Activated T-helper 1 cell treated with anti-CD3 and anti-CD28 coated beads, Interleukin-12 subunit alpha, Interleukin-12 subunit beta, Interleukin-2, Interleukin-4 antibody, amounts not matched to agents 30 ng/mL and 10 ng/mL and 1 ng/mL, durations not matched to agents 14 hours and 24 hours and 36 hours (primary cell): ENCODE measurements around the gene SLC4A4. TPM values are rescaled to one million over a fixed set of nuclear protein-coding genes. Genes with fewer than 3 reads are reported as not detected.

ENCODE experiments used
- DNase-seq: peaks from one replicate; pipeline ENCODE4 v3.0.0; 2021; ENCODE audit warnings: low spot score
- H3K27ac Mint-ChIP-seq: one replicate; pipeline ENCODE4 v1.8.0; 2021; ENCODE audit warnings: mild to moderate bottlenecking, mixed read lengths
- H3K27me3 Mint-ChIP-seq: one replicate; pipeline ENCODE4 v1.8.0; 2022; ENCODE audit warnings: mild to moderate bottlenecking, moderate library complexity, mixed read lengths; ENCODE audit not compliant: insufficient read depth
- H3K36me3 Mint-ChIP-seq: one replicate; pipeline ENCODE4 v1.8.0; 2021; ENCODE audit warnings: low read depth, mixed read lengths
- H3K4me1 Mint-ChIP-seq: one replicate; pipeline ENCODE4 v1.8.0; 2021; ENCODE audit warnings: low read depth, mixed read lengths
- H3K4me3 Mint-ChIP-seq: one replicate; pipeline ENCODE4 v1.8.0; 2021; ENCODE audit warnings: mild to moderate bottlenecking, moderate library complexity, mixed read lengths
- H3K9me3 Mint-ChIP-seq: one replicate; pipeline ENCODE4 v1.8.0; 2021; ENCODE audit warnings: mixed read lengths
- intact Hi-C: fragments of 100-400 bp; cut with micrococcal nuclease; formaldehyde crosslinking; loops from one replicate; pipeline ENCODE4 v1.15.1; 2024
- total RNA-seq: library from RNA; stranded (reverse); gene quantifications from 2 replicates; pipeline ENCODE4 v1.2.3, GENCODE V29; 2022

SLC4A4 gene
- total RNA-seq, 1 donor from 2014 or later: 0.08 TPM

- Mint-ChIP-seq H3K9me3 (no peaks in the 10 kb centered on the region), H3K27me3 (peaks cover 2% of the 10 kb centered on the region), H3K36me3 (no peaks in the 10 kb centered on the region), H3K4me1 (no peaks in the 10 kb centered on the region), H3K27ac (no peak overlapping the region), H3K4me3 (no peak overlapping the region)
- no peak for DNase-seq
- intact Hi-C loops: no loop called here
Measured at GRCh38 chr4:71501992-71502391, 163.2 kb downstream of the SLC4A4 start.

- Mint-ChIP-seq H3K36me3 (no peaks in the 10 kb centered on the region), H3K27me3 (no peaks in the 10 kb centered on the region), H3K9me3 (peaks cover 6% of the 10 kb centered on the region), H3K4me1 (no peaks in the 10 kb centered on the region), H3K27ac (no peak overlapping the region), H3K4me3 (no peak overlapping the region)
- DNase-seq: no peak
- intact Hi-C loops: no loop called here
Measured at GRCh38 chr4:71518283-71518989, 179.6 kb downstream of the SLC4A4 start.

- Mint-ChIP-seq H3K27ac (no peak overlapping the region), H3K9me3 (peaks cover 3% of the 10 kb centered on the region), H3K27me3 (no peaks in the 10 kb centered on the region), H3K4me1 (no peaks in the 10 kb centered on the region), H3K36me3 (no peaks in the 10 kb centered on the region), H3K4me3 (no peak overlapping the region)
- no peak for DNase-seq
- intact Hi-C loops: no loop called here
Measured at GRCh38 chr4:71520308-71520707, 181.5 kb downstream of the SLC4A4 start.

- no peak overlapping the region for H3K27ac Mint-ChIP-seq
- H3K4me3 Mint-ChIP-seq: no peak overlapping the region
- H3K9me3 Mint-ChIP-seq: peaks cover 3% of the 10 kb centered on the region
- no peaks in the 10 kb centered on the region for H3K4me1 Mint-ChIP-seq
- intact Hi-C loops: no loop called here
- no peaks in the 10 kb centered on the region for H3K27me3 Mint-ChIP-seq
- no peak for DNase-seq
- no peaks in the 10 kb centered on the region for H3K36me3 Mint-ChIP-seq
Measured at GRCh38 chr4:71520850-71521249, 182.0 kb downstream of the SLC4A4 start.

- no peak overlapping the region for H3K27ac Mint-ChIP-seq
- H3K36me3 Mint-ChIP-seq: no peaks in the 10 kb centered on the region
- no peaks in the 10 kb centered on the region for H3K27me3 Mint-ChIP-seq
- DNase-seq: no peak
- H3K4me3 Mint-ChIP-seq: no peak overlapping the region
- H3K9me3 Mint-ChIP-seq: no peaks in the 10 kb centered on the region
- intact Hi-C loops: no loop called here
- no peaks in the 10 kb centered on the region for H3K4me1 Mint-ChIP-seq
Measured at GRCh38 chr4:71524756-71525155, 185.9 kb downstream of the SLC4A4 start.

- H3K27ac Mint-ChIP-seq: no peak overlapping the region
- intact Hi-C loops: no loop called here
- no peaks in the 10 kb centered on the region for H3K4me1 Mint-ChIP-seq
- no peaks in the 10 kb centered on the region for H3K27me3 Mint-ChIP-seq
- H3K4me3 Mint-ChIP-seq: no peak overlapping the region
- H3K36me3 Mint-ChIP-seq: no peaks in the 10 kb centered on the region
- no peaks in the 10 kb centered on the region for H3K9me3 Mint-ChIP-seq
- DNase-seq: no peak
Measured at GRCh38 chr4:71526637-71527406, 188.0 kb downstream of the SLC4A4 start.

- Mint-ChIP-seq H3K4me3 (no peak overlapping the region), H3K36me3 (no peaks in the 10 kb centered on the region), H3K27ac (no peak overlapping the region), H3K27me3 (no peaks in the 10 kb centered on the region), H3K9me3 (no peaks in the 10 kb centered on the region), H3K4me1 (no peaks in the 10 kb centered on the region)
- no peak for DNase-seq
- intact Hi-C loops: no loop called here
Measured at GRCh38 chr4:71532407-71532806, 193.6 kb downstream of the SLC4A4 start.

- H3K4me3 Mint-ChIP-seq: no peak overlapping the region
- H3K9me3 Mint-ChIP-seq: no peaks in the 10 kb centered on the region
- DNase-seq: no peak
- no peaks in the 10 kb centered on the region for H3K4me1 Mint-ChIP-seq
- no peak overlapping the region for H3K27ac Mint-ChIP-seq
- H3K27me3 Mint-ChIP-seq: no peaks in the 10 kb centered on the region
- H3K36me3 Mint-ChIP-seq: no peaks in the 10 kb centered on the region
- intact Hi-C loops: no loop called here
Measured at GRCh38 chr4:71533121-71533520, 194.3 kb downstream of the SLC4A4 start.

GRCh38 chr4:71537551-71538065 is 198.8 kb downstream of the SLC4A4 start:
- H3K27me3 Mint-ChIP-seq: no peaks in the 10 kb centered on the region
- no peak overlapping the region for H3K27ac Mint-ChIP-seq
- H3K9me3 Mint-ChIP-seq: no peaks in the 10 kb centered on the region
- no peaks in the 10 kb centered on the region for H3K36me3 Mint-ChIP-seq
- no peak for DNase-seq
- H3K4me1 Mint-ChIP-seq: no peaks in the 10 kb centered on the region
- H3K4me3 Mint-ChIP-seq: no peak overlapping the region
- intact Hi-C loops: no loop called here

- no peaks in the 10 kb centered on the region for H3K27me3 Mint-ChIP-seq
Measured at GRCh38 chr4:71538528-71538927, 199.7 kb downstream of the SLC4A4 start.

GRCh38 chr4:71540749-71541269 is 202.0 kb downstream of the SLC4A4 start:
- Mint-ChIP-seq H3K4me3 (no peak overlapping the region), H3K9me3 (no peaks in the 10 kb centered on the region), H3K27ac (no peak overlapping the region), H3K27me3 (no peaks in the 10 kb centered on the region), H3K4me1 (no peaks in the 10 kb centered on the region), H3K36me3 (no peaks in the 10 kb centered on the region)
- intact Hi-C loops: no loop called here
- DNase-seq: no peak

More at GRCh38 chr4:71538528-71538927, 199.7 kb downstream of the SLC4A4 start:
- intact Hi-C loops: no loop called here
- H3K4me3 Mint-ChIP-seq: no peak overlapping the region
- H3K4me1 Mint-ChIP-seq: no peaks in the 10 kb centered on the region
- no peaks in the 10 kb centered on the region for H3K36me3 Mint-ChIP-seq
- H3K9me3 Mint-ChIP-seq: no peaks in the 10 kb centered on the region
- no peak overlapping the region for H3K27ac Mint-ChIP-seq
- no peak for DNase-seq

GRCh38 chr4:71541541-71541940 is 202.7 kb downstream of the SLC4A4 start:
- H3K36me3 Mint-ChIP-seq: no peaks in the 10 kb centered on the region
- no peaks in the 10 kb centered on the region for H3K4me1 Mint-ChIP-seq
- no peak overlapping the region for H3K27ac Mint-ChIP-seq
- DNase-seq: no peak
- H3K27me3 Mint-ChIP-seq: no peaks in the 10 kb centered on the region
- no peaks in the 10 kb centered on the region for H3K9me3 Mint-ChIP-seq
- H3K4me3 Mint-ChIP-seq: no peak overlapping the region
- intact Hi-C loops: no loop called here

GRCh38 chr4:71545168-71545567 is 206.3 kb downstream of the SLC4A4 start:
- DNase-seq: no peak
- Mint-ChIP-seq H3K9me3 (no peaks in the 10 kb centered on the region), H3K27ac (no peak overlapping the region), H3K27me3 (no peaks in the 10 kb centered on the region), H3K36me3 (no peaks in the 10 kb centered on the region), H3K4me3 (no peak overlapping the region), H3K4me1 (no peaks in the 10 kb centered on the region)
- intact Hi-C loops: no loop called here
